HepG2 (cell line): ENCODE measurements around the gene SERINC5. TPM values are rescaled to one million over a fixed set of nuclear protein-coding genes. Genes with fewer than 3 reads are reported as not detected.

ENCODE experiments used
- ATAC-seq: fragments of 200-7000 bp; cut with Tn5 transposase; 3 replicates; pipeline ENCODE4 v1.9.1; 2020; ENCODE audit warnings: mild to moderate bottlenecking, moderate library complexity
- BruUV-seq: library from RNA; stranded (reverse); fragments of 400-500 nt; replicated peaks from 2 replicates; lab custom pipeline; 2021; lab: Mats Ljungman, UMichigan
- CTCF ChIA-PET: fragments of 300-600 bp; formaldehyde crosslinking; extraction: SDS; loops from one replicate; lab custom pipeline; 2021; ENCODE audit warnings: low total read pairs, inconsistent platforms, low intra/inter-chr PET ratio; lab: Yijun Ruan, JAX
- POLR2A ChIA-PET: fragments of 350-600 bp; sonication (Branson Sonifier 250); formaldehyde crosslinking; loops from one replicate; lab custom pipeline; 2020; ENCODE audit warnings: antibody characterized with exemption, inconsistent platforms; lab: Yijun Ruan, JAX
- DNase-seq: peaks from one replicate; pipeline ENCODE4 v3.0.0-alpha.2; 2015; ENCODE audit warnings: low spot score
- FAIRE-seq: peaks from 3 replicates; lab custom pipeline; 2011; peaks lifted over from hg19 to GRCh38; lab: Jason Lieb, UNC
- H2AFZ ChIP-seq: one replicate; pipeline ENCODE4 v1.6.1; 2011; ENCODE audit warnings: low read length, inconsistent platforms
- H3K27ac ChIP-seq: fragments of 300-600 bp; 3 replicates; pipeline ENCODE4 v1.8.0; 2011; ENCODE audit warnings: mixed run types, mild to moderate bottlenecking, mixed read lengths, low read length, inconsistent platforms; ENCODE audit not compliant: insufficient read depth; ENCODE audit errors: extremely low read length
- H3K27me3 ChIP-seq, 2 experiments: fragments of 200-600 bp in 1 of 2; 2 replicates in 1 of 2; 3 replicates in 1 of 2; pipeline versions ENCODE4 v1.6.0 to v1.8.0; 2011; ENCODE audit warnings: low read length in 2 of 2, mild to moderate bottlenecking in 2 of 2, moderate library complexity in 2 of 2, inconsistent platforms in 1 of 2; ENCODE audit not compliant: insufficient read depth in 2 of 2, control insufficient read depth in 1 of 2
- H3K36me3 ChIP-seq, 2 experiments: fragments of 200-600 bp in 1 of 2; replicated peaks in 1 of 2; 2 replicates in 1 of 2; 3 replicates in 1 of 2; pipeline versions ENCODE4 v1.5.1 to v1.8.0; 2011; ENCODE audit warnings: low read length in 2 of 2, inconsistent platforms in 1 of 2; ENCODE audit not compliant: insufficient read depth in 2 of 2, control insufficient read depth in 1 of 2
- H3K4me1 ChIP-seq: 2 replicates; pipeline ENCODE4 v1.5.1; 2012; ENCODE audit warnings: low read length, inconsistent platforms; ENCODE audit not compliant: insufficient read depth
- H3K4me2 ChIP-seq: 2 replicates; pipeline ENCODE4 v1.6.0; 2011; ENCODE audit warnings: low read depth, low read length, inconsistent platforms
- H3K4me3 ChIP-seq, 3 experiments: fragments of 200-600 bp in 1 of 3; sonication (generic), shearing (Covaris generic) in 1 of 3; replicated peaks in 1 of 3; 2 replicates each; pipeline ENCODE4 v1.5.1; 2011 to 2016; ENCODE audit warnings: low read length in 3 of 3, inconsistent platforms in 2 of 3, low read depth in 2 of 3, mild to moderate bottlenecking in 2 of 3, control low read depth in 1 of 3, mixed read lengths in 1 of 3; ENCODE audit not compliant: insufficient read depth in 1 of 3
- H3K79me2 ChIP-seq: one replicate; pipeline ENCODE4 v1.6.1; 2011; ENCODE audit warnings: low read length, inconsistent platforms; ENCODE audit not compliant: insufficient read depth
- H3K9ac ChIP-seq: 2 replicates; pipeline ENCODE4 v1.6.0; 2011; ENCODE audit warnings: mild to moderate bottlenecking, low read depth, low read length, inconsistent platforms; ENCODE audit not compliant: insufficient read depth
- H3K9me3 ChIP-seq: 2 replicates; pipeline ENCODE4 v1.5.1; 2012; ENCODE audit warnings: mild to moderate bottlenecking, low read length
- H4K20me1 ChIP-seq: 2 replicates; pipeline ENCODE4 v1.6.0; 2011; ENCODE audit warnings: inconsistent platforms, mild to moderate bottlenecking, low read length, moderate library complexity; ENCODE audit not compliant: insufficient read depth
- ARNT ChIP-seq: fragments of 450-650 bp; IDR thresholded peaks from 2 replicates; pipeline ENCODE4 v1.6.1; 2017
- FOXK2 ChIP-seq: fragments of 450-650 bp; IDR thresholded peaks from 2 replicates; pipeline ENCODE4 v1.6.1; 2016
- MBD4 ChIP-seq: IDR thresholded peaks from 2 replicates; pipeline ENCODE4 v1.6.1; 2012; ENCODE audit warnings: low read length, inconsistent platforms, borderline replicate concordance
- TBP ChIP-seq: sonication (generic); formaldehyde crosslinking; IDR thresholded peaks from 2 replicates; pipeline ENCODE4 v1.5.0; 2020; ENCODE audit warnings: missing genetic modification reagents
- ZBTB46 ChIP-seq: sonication (generic); formaldehyde crosslinking; IDR thresholded peaks from 2 replicates; pipeline ENCODE4 v1.4.0; 2020; ENCODE audit warnings: mild to moderate bottlenecking, missing genetic modification reagents, borderline replicate concordance
- ZNF281 ChIP-seq: sonication (generic); formaldehyde crosslinking; IDR thresholded peaks from 2 replicates; pipeline ENCODE4 v1.4.0; 2020; ENCODE audit warnings: missing genetic modification reagents, borderline replicate concordance
- ZNF337 ChIP-seq: sonication (generic); formaldehyde crosslinking; IDR thresholded peaks from 2 replicates; pipeline ENCODE4 v1.5.1; 2020; ENCODE audit warnings: missing genetic modification reagents, low read depth, mild to moderate bottlenecking, borderline replicate concordance
- ZNF660 ChIP-seq: sonication (generic); formaldehyde crosslinking; IDR thresholded peaks from 2 replicates; pipeline ENCODE4 v1.5.1; 2020; ENCODE audit warnings: mild to moderate bottlenecking, low read depth, missing genetic modification reagents, borderline replicate concordance
- ZZZ3 ChIP-seq: sonication (generic); formaldehyde crosslinking; IDR thresholded peaks from 2 replicates; pipeline ENCODE4 v1.4.0; 2020; ENCODE audit warnings: missing genetic modification reagents, mild to moderate bottlenecking, borderline replicate concordance
- WGBS: methylation state at CpG from one replicate; pipeline ENCODE4 v1.1.6; 2017; ENCODE audit warnings: low lambda C conversion rate; 5-methylcytosine and 5-hydroxymethylcytosine counted together
- in situ Hi-C: cut with HindIII; loops from 2 replicates; pipeline ENCODE4 v1.10.0; 2017; ENCODE audit warnings: low pct_unique_long_range_greater_than_20kb; ENCODE audit not compliant: extremely low pct_ligation_motif_present
- intact Hi-C: fragments of 100-400 bp; cut with micrococcal nuclease; formaldehyde crosslinking; loops from one replicate; pipeline ENCODE4 v1.10.0; 2022; ENCODE audit not compliant: unreplicated experiment
- polyA plus RNA-seq, 8 experiments: library from polyadenylated mRNA; depleted of rRNA in 3 of 8; stranded (reverse) in 7 of 8; unstranded in 1 of 8; fragments of >200 nt; fragmentation: Illumina TruSeq in 4 of 8; extraction: Trizol in 4 of 8; gene quantifications; 2 replicates each; pipeline versions ENCODE4 v1.2.1 to v1.2.3, GENCODE V29; 2011 to 2016; ENCODE audit warnings: low read depth in 4 of 8, missing spikeins in 1 of 8, mixed read lengths in 1 of 8; ENCODE audit not compliant: insufficient read depth in 1 of 8
- total RNA-seq, 5 experiments: library from RNA; depleted of rRNA; stranded (reverse); fragments of >200 nt; fragmentation: Illumina TruSeq; extraction: Trizol; gene quantifications; 2 replicates each; pipeline ENCODE4 v1.2.3, GENCODE V29; 2016; ENCODE audit warnings: low read depth in 1 of 5
- TF ChIP-seq, protein P1 (sequence below): sonication (generic); formaldehyde crosslinking; IDR thresholded peaks from 2 replicates; pipeline ENCODE4 v1.4.0; 2020; ENCODE audit warnings: missing genetic modification reagents
- TF ChIP-seq, protein P2 (sequence below): sonication (generic); formaldehyde crosslinking; IDR thresholded peaks from 2 replicates; pipeline ENCODE4 v1.5.1; 2020; ENCODE audit warnings: mild to moderate bottlenecking, missing genetic modification reagents, moderate library complexity
- TF ChIP-seq, protein P3 (sequence below): sonication (generic); formaldehyde crosslinking; IDR thresholded peaks from 2 replicates; pipeline ENCODE4 v1.4.0; 2020; ENCODE audit warnings: missing genetic modification reagents, low read depth, mild to moderate bottlenecking, borderline replicate concordance

Gene SERINC5
- total and polyA plus RNA-seq, 2 of the 13 experiments (the other 11 are each of a cell fraction or from before 2014, with no cell fraction given), result 17.3 to 22.8 TPM

- TF ChIP-seq FOXK2, result no peak
- no peak for TF ChIP-seq TBP (CRISPR knock-in tag)
- no peak for TF ChIP-seq ARNT
- TF ChIP-seq ZZZ3 (CRISPR knock-in tag), result no peak
- no peak for TF ChIP-seq MBD4
These were observed 188.2 kb downstream of the SERINC5 start (continued) for GRCh38 chr5:80067531-80068245.

DNA sequence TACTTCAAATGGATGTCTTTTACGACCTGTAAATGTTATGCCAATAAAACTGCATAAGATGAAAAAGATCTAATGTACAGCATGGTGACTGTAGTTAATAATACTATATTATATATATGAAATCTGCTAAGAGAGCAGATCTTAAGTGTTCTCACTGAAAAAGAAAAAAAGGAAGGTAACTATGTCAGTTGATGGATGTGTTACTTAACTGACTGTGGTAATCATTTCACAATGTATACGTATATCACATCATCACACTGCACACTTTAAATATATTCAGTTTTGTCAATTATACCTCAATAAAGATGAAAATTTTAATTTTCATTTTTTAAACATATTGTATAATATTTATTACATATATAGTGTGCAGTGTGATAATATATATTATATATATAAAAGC, 188.8 kb downstream of the SERINC5 start:
- intact Hi-C loops, result no loop called here
- no peak overlapping the region for H3K27ac ChIP-seq
- no peaks in the 10 kb centered on the region for H4K20me1 ChIP-seq
- no peaks in the 10 kb centered on the region for H3K9me3 ChIP-seq
- H3K79me2 ChIP-seq, result no peaks in the 10 kb centered on the region
- ATAC-seq (no peak), FAIRE-seq (no peak), DNase-seq (no peak)
- ChIA-PET POLR2A (no interaction called here), CTCF (no interaction called here)
- BruUV-seq, result no TSS peak
- WGBS, result 32% methylated on average over 2 of the region's 2 CpGs
- H2AFZ ChIP-seq, result no peak overlapping the region
- no peak overlapping the region for H3K9ac ChIP-seq
- peaks cover 11% of the 10 kb centered on the region for H3K4me1 ChIP-seq
- H3K27me3 ChIP-seq, result 0 out of 5 replicates have a peak, but pooled peaks cover 0 to 6% of the 10 kb centered on the region in 2 experiments
- no peak overlapping the region for H3K4me3 ChIP-seq
- no peaks in the 10 kb centered on the region for H3K36me3 ChIP-seq
- in situ Hi-C loops, result no loop called here
- H3K4me2 ChIP-seq, result no peak overlapping the region
- TF ChIP-seq ZNF337 (CRISPR knock-in tag) (no peak), ZNF660 (no peak), ZNF281 (CRISPR knock-in tag) (no peak), ZBTB46 (CRISPR knock-in tag) (no peak)
- TF ChIP-seq, protein P1, sequence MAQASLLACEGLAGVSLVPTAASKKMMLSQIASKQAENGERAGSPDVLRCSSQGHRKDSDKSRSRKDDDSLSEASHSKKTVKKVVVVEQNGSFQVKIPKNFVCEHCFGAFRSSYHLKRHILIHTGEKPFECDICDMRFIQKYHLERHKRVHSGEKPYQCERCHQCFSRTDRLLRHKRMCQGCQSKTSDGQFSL (CRISPR knock-in tag), result no peak
- TF ChIP-seq, protein P2, sequence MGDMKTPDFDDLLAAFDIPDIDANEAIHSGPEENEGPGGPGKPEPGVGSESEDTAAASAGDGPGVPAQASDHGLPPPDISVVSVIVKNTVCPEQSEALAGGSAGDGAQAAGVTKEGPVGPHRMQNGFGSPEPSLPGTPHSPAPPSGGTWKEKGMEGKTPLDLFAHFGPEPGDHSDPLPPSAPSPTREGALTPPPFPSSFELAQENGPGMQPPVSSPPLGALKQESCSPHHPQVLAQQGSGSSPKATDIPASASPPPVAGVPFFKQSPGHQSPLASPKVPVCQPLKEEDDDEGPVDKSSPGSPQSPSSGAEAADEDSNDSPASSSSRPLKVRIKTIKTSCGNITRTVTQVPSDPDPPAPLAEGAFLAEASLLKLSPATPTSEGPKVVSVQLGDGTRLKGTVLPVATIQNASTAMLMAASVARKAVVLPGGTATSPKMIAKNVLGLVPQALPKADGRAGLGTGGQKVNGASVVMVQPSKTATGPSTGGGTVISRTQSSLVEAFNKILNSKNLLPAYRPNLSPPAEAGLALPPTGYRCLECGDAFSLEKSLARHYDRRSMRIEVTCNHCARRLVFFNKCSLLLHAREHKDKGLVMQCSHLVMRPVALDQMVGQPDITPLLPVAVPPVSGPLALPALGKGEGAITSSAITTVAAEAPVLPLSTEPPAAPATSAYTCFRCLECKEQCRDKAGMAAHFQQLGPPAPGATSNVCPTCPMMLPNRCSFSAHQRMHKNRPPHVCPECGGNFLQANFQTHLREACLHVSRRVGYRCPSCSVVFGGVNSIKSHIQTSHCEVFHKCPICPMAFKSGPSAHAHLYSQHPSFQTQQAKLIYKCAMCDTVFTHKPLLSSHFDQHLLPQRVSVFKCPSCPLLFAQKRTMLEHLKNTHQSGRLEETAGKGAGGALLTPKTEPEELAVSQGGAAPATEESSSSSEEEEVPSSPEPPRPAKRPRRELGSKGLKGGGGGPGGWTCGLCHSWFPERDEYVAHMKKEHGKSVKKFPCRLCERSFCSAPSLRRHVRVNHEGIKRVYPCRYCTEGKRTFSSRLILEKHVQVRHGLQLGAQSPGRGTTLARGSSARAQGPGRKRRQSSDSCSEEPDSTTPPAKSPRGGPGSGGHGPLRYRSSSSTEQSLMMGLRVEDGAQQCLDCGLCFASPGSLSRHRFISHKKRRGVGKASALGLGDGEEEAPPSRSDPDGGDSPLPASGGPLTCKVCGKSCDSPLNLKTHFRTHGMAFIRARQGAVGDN (CRISPR knock-in tag), result no peak
- TF ChIP-seq, protein P3, sequence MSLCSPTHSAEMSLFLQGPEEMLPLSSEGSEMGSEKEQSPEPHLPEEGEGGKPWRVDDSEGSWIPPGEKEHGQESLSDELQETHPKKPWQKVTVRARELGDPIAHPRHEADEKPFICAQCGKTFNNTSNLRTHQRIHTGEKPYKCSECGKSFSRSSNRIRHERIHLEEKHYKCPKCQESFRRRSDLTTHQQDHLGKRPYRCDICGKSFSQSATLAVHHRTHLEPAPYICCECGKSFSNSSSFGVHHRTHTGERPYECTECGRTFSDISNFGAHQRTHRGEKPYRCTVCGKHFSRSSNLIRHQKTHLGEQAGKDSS (CRISPR knock-in tag), result no peak
